Peyer's patch (tissue), 4 donors: Measurements from ENCODE around the gene INKA1. TPM values are rescaled to one million over a fixed set of nuclear protein-coding genes. Genes with fewer than 3 reads are reported as not detected.
"Not testable (repeated sequence)": the region's sequence is repeated elsewhere in the genome, so short reads cannot be mapped to it uniquely, and the experiment has no call there.

Source experiments
- DNase-seq, 3 donors: peaks; one replicate each; pipeline ENCODE4 v3.0.0-alpha.2; 2017 to 2019
- H3K27ac ChIP-seq, 4 donors: fragments of 200-600 bp; sonication (generic); one replicate each; pipeline ENCODE4 v1.5.1; 2016 to 2019
- H3K27me3 ChIP-seq, 2 donors: fragments of 200-600 bp; sonication (generic); one replicate each; pipeline ENCODE4 v1.5.1; 2019
- H3K36me3 ChIP-seq, 3 donors: fragments of 200-600 bp; sonication (generic); one replicate each; pipeline ENCODE4 v1.5.1; 2016 to 2019
- H3K4me1 ChIP-seq, 4 donors: fragments of 200-600 bp; sonication (generic); one replicate each; pipeline ENCODE4 v1.5.1; 2016 to 2019
- H3K4me3 ChIP-seq, 4 donors: fragments of 200-600 bp; sonication (generic); 1 replicate in 3 of 4; 2 replicates in 1 of 4; pipeline ENCODE4 v1.5.1; 2016 to 2019; ENCODE audit warnings: mild to moderate bottlenecking in 1 of 4
- H3K9me3 ChIP-seq, 4 donors: fragments of 200-600 bp; sonication (generic); one replicate each; pipeline ENCODE4 v1.5.1; 2016 to 2019; ENCODE audit warnings: mild to moderate bottlenecking in 1 of 4
- POLR2A ChIP-seq, 2 donors: fragments of 450-650 bp; IDR thresholded peaks; one replicate each; pipeline ENCODE4 v1.5.1; 2017; ENCODE audit warnings: antibody characterized with exemption in 2 of 2, mild to moderate bottlenecking in 2 of 2, moderate library complexity in 2 of 2
- total RNA-seq, 4 donors: library from RNA; depleted of rRNA; stranded (reverse); fragments of >200 nt; gene quantifications; one replicate each; pipeline ENCODE4 v1.1.0, GENCODE V29; 2016
- TF ChIP-seq, protein P1 (sequence below), 6 experiments: fragments of 450-650 bp in 4 of 6; fragments of 200-600 bp in 2 of 6; sonication (generic) in 1 of 6; IDR thresholded peaks; one replicate each; pipeline ENCODE4 v1.5.1; 2017 to 2019; ENCODE audit warnings: antibody characterized with exemption in 6 of 6, mild to moderate bottlenecking in 3 of 6, moderate library complexity in 1 of 6

The INKA1 gene
- total RNA-seq, 4 donors from 2014 or later: 1.9 to 22.3 TPM; not detected in 2

DNA sequence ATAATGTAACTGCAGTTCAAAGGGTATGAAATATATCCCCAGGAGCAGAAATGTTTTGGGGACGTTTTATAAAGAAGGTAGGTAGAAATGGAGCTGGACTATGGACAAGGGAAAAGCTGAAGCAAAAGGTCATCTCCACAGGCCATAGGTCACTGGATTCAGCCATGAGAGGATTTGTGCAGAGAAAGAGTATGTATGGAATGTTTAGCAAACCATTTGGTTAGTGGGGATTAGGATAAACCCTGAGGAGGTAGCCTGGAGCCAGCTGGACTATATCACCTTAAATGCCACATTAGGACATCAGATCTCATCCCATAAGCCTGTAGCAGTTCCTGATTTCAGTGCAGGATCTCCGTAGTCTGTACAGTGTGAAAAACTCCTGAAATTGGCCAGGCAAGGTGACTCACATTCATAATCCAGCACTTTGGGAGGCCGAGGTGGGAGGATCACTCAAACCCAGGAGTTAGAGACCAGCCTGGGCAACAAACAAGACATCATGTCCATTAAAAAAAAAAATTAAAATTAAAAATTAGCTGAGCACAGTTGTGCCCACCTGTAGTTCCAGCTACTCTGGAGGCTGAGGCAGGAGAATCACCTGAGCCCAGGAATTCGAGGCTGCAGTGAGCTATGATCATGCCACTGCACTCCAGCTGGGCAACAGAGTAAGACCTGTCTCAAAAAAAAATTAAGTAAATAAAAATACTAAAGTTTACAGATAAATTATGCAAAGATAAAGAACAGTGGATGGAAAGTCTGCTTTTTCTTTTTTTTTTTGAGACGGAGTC lies 21.5 kb upstream of the INKA1 start:
- H3K27me3 ChIP-seq: no peaks in the 10 kb centered on the region
- no peak overlapping the region for H3K27ac ChIP-seq
- no peak for TF ChIP-seq POLR2A (IDR thresholded peaks at IDR 0.05)
- TF ChIP-seq, protein P1, sequence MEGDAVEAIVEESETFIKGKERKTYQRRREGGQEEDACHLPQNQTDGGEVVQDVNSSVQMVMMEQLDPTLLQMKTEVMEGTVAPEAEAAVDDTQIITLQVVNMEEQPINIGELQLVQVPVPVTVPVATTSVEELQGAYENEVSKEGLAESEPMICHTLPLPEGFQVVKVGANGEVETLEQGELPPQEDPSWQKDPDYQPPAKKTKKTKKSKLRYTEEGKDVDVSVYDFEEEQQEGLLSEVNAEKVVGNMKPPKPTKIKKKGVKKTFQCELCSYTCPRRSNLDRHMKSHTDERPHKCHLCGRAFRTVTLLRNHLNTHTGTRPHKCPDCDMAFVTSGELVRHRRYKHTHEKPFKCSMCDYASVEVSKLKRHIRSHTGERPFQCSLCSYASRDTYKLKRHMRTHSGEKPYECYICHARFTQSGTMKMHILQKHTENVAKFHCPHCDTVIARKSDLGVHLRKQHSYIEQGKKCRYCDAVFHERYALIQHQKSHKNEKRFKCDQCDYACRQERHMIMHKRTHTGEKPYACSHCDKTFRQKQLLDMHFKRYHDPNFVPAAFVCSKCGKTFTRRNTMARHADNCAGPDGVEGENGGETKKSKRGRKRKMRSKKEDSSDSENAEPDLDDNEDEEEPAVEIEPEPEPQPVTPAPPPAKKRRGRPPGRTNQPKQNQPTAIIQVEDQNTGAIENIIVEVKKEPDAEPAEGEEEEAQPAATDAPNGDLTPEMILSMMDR (IDR thresholded peaks at IDR 0.05): no peak
- peaks cover 0 to 28% (median 0%) of the 10 kb centered on the region in 3 donors for H3K36me3 ChIP-seq
- peaks cover 0 to 40% (median 0%) of the 10 kb centered on the region in 4 donors for H3K4me1 ChIP-seq
- H3K4me3 ChIP-seq: no peak overlapping the region
- peak in 1 of 3 donors; percentile 23 for DNase-seq
- H3K9me3 ChIP-seq: no peaks in the 10 kb centered on the region

DNA sequence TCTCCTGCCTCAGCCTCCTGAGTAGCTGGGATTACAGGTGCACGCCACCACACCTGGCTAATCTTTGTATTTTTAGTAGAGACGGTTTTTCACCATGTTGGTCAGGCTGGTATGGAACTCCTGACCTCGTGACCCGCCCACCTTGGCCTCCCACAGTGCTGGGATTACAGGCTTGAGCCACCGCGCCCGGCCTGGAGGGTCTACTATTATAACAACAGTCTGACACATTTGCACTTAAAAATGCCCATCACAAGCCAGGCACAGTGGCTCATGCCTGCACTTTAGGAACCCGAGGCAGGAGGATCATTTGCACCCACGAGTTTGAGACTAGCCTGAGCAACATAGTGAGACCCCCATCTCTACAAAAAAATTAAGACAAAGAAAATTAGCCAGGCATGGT lies 20.8 kb upstream of the INKA1 start:
- Histone ChIP-seq H3K4me1 (peaks cover 3 to 46% (median 6%) of the 10 kb centered on the region in 4 donors), H3K36me3 (peaks cover 0 to 21% (median 0%) of the 10 kb centered on the region in 3 donors)
- DNase-seq: not testable (repeated sequence)

DNA sequence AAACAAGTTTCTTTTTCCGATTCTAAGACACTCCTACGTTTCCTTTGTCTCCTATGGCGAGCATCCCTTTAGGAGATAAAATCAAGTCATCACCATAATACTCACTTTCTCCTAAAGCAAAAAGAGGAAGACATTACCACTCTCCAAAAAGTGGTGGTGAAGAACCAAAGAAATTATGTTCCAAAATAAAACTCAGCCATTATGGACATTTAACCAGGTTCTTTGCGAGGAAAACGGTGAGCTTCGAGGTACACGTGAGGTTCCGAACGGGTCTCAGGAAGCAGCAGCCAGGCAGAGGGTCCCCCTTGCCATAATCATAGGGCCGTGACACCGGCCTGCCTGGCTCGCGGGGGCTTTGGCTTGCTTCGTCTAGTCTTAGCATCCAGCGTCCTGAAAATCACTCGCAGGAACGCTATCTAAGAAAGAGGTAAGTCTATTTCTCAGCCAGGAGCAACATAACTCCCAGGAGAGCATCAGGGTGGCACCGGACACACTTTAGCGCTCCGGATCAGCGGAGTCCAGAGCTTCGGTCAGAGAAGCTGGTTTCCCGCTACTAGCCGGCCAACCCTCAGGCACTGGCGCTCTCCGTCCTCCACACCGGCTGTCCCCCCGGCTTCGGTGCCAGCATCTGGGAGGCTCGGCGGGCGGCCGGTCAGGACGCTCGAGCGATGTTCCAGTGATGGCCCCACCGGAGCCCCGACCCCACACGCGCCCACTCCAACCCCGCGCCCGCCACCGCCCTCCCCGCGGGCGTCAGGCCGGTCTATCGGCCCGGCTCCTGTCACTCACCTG lies 17.3 kb upstream of the INKA1 start:
- peak in 2 of 3 donors; percentile 39 to 55 for DNase-seq
- peaks cover 0 to 14% (median 0%) of the 10 kb centered on the region in 3 donors for H3K36me3 ChIP-seq

More for the DNA sequence above, 20.8 kb upstream of the INKA1 start:
- H3K27ac ChIP-seq, H3K27me3 ChIP-seq, H3K4me3 ChIP-seq, H3K9me3 ChIP-seq: not testable (repeated sequence)

DNA sequence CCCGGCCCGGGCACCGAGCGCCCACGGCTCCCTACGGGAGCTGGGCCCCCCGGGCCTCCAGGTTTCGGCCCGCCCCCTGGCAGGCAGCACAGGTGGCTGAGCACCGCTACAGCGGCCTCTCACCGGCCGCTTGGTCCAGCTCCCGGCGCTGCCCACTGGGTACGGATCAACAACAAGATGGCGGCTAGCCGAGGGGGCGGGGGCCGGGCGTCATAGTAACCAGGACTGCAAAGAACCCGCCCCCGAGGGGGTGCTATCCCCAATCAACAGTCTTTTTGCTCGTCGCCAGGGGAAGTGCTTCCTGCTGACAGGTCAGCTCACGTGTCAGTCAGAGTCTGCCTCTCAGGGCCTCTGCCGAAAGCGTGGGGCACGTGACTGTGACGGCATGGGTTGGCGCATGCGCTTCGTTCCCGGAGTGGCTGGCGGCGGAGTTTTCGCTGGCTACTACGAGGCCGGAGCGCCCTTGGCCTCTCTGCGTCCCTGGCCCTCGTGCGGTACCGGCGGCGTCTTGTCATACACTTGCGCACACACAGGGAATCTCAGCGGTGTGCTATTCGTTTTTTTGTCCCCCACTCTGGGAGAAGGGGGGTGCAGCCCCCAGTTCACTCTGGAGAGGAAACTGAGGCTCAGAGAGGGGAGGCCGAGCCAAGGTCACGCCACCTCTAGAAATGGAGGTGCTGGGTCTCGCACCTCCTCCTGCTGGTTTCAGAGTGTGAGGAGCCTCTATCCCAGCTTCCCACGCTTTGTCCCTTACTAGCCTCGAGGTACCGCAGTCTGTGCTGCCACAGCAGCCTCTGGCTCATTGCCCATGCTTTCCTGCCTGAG lies 16.5 kb upstream of the INKA1 start, which contains the start of gene IP6K1:
TSS of gene IP6K1 (minus strand) at position 186 of the 825 bp plus-strand sequence. CDS start 38,502 bp downstream, outside the sequence.
- no peaks in the 10 kb centered on the region for H3K27me3 ChIP-seq
- peaks cover 0 to 7% (median 0%) of the 10 kb centered on the region in 3 donors for H3K36me3 ChIP-seq
- H3K4me1 ChIP-seq: peaks cover 3 to 32% (median 7%) of the 10 kb centered on the region in 4 donors
- H3K4me3 ChIP-seq: peak within 1 kb of the TSS; percentile 62 to 96 (median 91)
- H3K9me3 ChIP-seq: no peaks in the 10 kb centered on the region
- TF ChIP-seq, protein P1 (IDR thresholded peaks at IDR 0.05): peak in 2 of 6 experiments; percentile 1 to 12
- TF ChIP-seq POLR2A (IDR thresholded peaks at IDR 0.05): peak; percentile 68 to 69
- DNase-seq: peak; percentile 100
- peak within 1 kb of the TSS; percentile 92 to 96 (median 94) for H3K27ac ChIP-seq

More for the DNA sequence above, 17.3 kb upstream of the INKA1 start:
- Histone ChIP-seq H3K27ac (peak overlapping the region; percentile 92 to 96 (median 94)), H3K4me3 (peak overlapping the region; percentile 62 to 96 (median 91)), H3K4me1 (peaks cover 3 to 40% (median 7%) of the 10 kb centered on the region in 4 donors), H3K9me3 (no peaks in the 10 kb centered on the region), H3K27me3 (no peaks in the 10 kb centered on the region)
- TF ChIP-seq, protein P1 (IDR thresholded peaks at IDR 0.05): no peak
- TF ChIP-seq POLR2A (IDR thresholded peaks at IDR 0.05): no peak

DNA sequence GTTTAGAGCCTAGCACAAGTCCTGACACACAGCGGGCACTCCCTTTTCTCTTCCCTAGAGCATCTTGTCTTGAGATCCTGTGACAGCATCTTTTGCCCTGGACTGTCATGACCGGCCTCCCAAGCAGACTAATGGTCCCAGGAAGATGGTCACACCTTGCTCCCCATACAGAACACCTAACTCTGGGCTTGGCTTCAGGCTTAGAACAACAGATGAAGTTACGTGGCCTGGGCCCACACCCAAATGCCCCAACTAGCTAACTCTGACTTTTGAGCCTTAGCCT lies 15.9 kb upstream of the INKA1 start:
- peaks cover 3 to 29% (median 7%) of the 10 kb centered on the region in 4 donors for H3K4me1 ChIP-seq
- DNase-seq: no peak
- H3K27ac ChIP-seq: peak overlapping the region; percentile 92 to 96 (median 94)
- H3K4me3 ChIP-seq: peak overlapping the region; percentile 62 to 96 (median 91)
- no peaks in the 10 kb centered on the region for H3K27me3 ChIP-seq
- no peaks in the 10 kb centered on the region for H3K9me3 ChIP-seq
- H3K36me3 ChIP-seq: peaks cover 0 to 3% (median 0%) of the 10 kb centered on the region in 3 donors
- TF ChIP-seq POLR2A (IDR thresholded peaks at IDR 0.05): no peak
- TF ChIP-seq, protein P1 (IDR thresholded peaks at IDR 0.05): no peak
